Brain microvascular endothelial cell (primary cell): ENCODE results near the gene ANXA3.

ENCODE experiments used
- DNase-seq: peaks from one replicate; pipeline ENCODE4 v3.0.0-alpha.2; 2020
- H3K27ac ChIP-seq: fragments of 250-450 bp; sonication (Bioruptor Pico); 2 replicates; pipeline ENCODE4 v1.5.1; 2020; ENCODE audit warnings: mild to moderate bottlenecking, moderate library complexity
- H3K27me3 ChIP-seq: fragments of 250-450 bp; sonication (Bioruptor Pico); replicated peaks from 2 replicates; pipeline ENCODE4 v1.5.1; 2020; ENCODE audit warnings: mild to moderate bottlenecking
- H3K36me3 ChIP-seq: fragments of 250-450 bp; sonication (Bioruptor Pico); replicated peaks from 2 replicates; pipeline ENCODE4 v1.5.1; 2020; ENCODE audit warnings: mild to moderate bottlenecking
- H3K4me3 ChIP-seq: 2 replicates; pipeline ENCODE4 v1.5.1; 2011; ENCODE audit warnings: low read depth, mild to moderate bottlenecking, control low read depth, low read length, moderate library complexity
- CTCF ChIP-seq: IDR thresholded peaks from 2 replicates; pipeline ENCODE4 v1.5.1; 2011; ENCODE audit warnings: low read depth, mild to moderate bottlenecking, moderate library complexity, low read length, control low read depth, inconsistent platforms; ENCODE audit errors: missing control alignments
- in situ Hi-C: cut with HindIII; loops from 2 replicates; pipeline ENCODE4 v1.10.0; 2017; ENCODE audit warnings: low sequenced_read_pairs, low pct_ligation_motif_present

Gene ANXA3

GRCh38 chr4:78570117-78570516 lies 18.5 kb downstream of the ANXA3 start:
- no peak for DNase-seq
- H3K27me3 ChIP-seq, result no peaks in the 10 kb centered on the region
- TF ChIP-seq CTCF, result no peak
- peak overlapping the region; percentile 48 for H3K27ac ChIP-seq
- in situ Hi-C loops, result no loop called here
- H3K4me3 ChIP-seq, result no peak overlapping the region
- no peaks in the 10 kb centered on the region for H3K36me3 ChIP-seq

DNA sequence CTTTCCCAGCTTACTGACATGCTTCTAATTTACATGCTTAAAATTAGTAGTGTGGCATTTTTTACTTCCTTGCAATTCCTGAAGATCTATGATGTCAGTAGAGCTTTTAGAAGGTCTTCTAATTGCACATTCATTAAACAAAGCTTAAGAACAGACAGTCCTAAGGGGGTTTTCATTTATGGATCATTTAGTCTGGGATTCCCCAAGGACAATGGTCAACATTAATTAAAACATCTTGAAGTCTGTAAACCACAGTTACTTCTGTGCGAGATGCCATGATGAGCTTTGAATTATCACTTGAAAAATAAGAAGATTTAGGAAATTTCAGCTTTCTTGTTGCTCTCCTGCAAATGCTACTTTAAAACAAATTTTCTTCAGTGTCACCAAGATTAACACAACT lies 20.2 kb downstream of the ANXA3 start:
- no peak overlapping the region for H3K27ac ChIP-seq
- H3K36me3 ChIP-seq, result no peaks in the 10 kb centered on the region
- no peak for DNase-seq
- no peaks in the 10 kb centered on the region for H3K27me3 ChIP-seq
- no peak overlapping the region for H3K4me3 ChIP-seq
- TF ChIP-seq CTCF, result no peak
- in situ Hi-C loops, result no loop called here

DNA sequence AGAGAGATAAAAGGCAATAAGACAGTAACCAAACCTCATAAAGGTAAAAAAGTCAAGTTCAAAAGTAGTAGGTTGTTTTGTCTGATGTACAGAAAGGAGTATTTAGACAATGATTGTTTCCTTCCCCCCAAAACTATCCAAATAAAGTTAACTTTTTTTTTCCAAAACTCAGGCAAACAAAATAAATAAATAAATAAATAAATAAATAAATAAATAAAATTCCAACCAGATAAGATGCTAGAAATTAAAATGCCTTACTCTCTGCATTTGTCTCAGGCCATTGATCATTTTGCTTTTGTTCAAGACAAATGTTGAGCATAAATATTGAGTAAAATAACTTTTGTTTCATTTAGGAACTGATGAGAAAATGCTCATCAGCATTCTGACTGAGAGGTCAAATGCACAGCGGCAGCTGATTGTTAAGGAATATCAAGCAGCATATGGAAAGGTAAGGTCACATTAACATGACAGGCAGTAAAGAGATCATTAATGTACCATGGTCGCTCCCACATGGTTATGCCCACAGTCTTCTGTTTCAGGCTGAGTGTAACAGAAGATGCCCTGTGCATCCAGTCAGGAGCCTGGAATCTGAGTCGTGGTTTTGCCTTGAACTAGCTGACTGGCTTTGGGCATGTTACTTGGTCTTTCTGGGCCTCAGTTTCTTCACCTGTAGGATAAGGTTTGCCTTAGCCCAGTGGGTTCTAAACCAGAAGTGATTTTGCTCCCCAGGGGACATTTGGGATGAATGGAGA lies 27.3 kb downstream of the ANXA3 start:
- Histone ChIP-seq H3K36me3 (no peaks in the 10 kb centered on the region), H3K4me3 (no peak overlapping the region), H3K27me3 (no peaks in the 10 kb centered on the region), H3K27ac (no peak overlapping the region)
- TF ChIP-seq CTCF, result no peak
- DNase-seq, result no peak
- in situ Hi-C loops, result no loop called here

- no peaks in the 10 kb centered on the region for H3K27me3 ChIP-seq
- no peaks in the 10 kb centered on the region for H3K36me3 ChIP-seq
- no peak overlapping the region for H3K27ac ChIP-seq
- H3K4me3 ChIP-seq, result no peak overlapping the region
- in situ Hi-C loops, result no loop called here
- TF ChIP-seq CTCF, result no peak
- DNase-seq, result no peak
Measured at GRCh38 chr4:78581618-78582017, 30.0 kb downstream of the ANXA3 start.

- no peaks in the 10 kb centered on the region for H3K36me3 ChIP-seq
- no peaks in the 10 kb centered on the region for H3K27me3 ChIP-seq
- no peak for DNase-seq
- H3K4me3 ChIP-seq, result no peak overlapping the region
- no peak for TF ChIP-seq CTCF
- no peak overlapping the region for H3K27ac ChIP-seq
- in situ Hi-C loops, result no loop called here
Measured at GRCh38 chr4:78584863-78585547, 33.4 kb downstream of the ANXA3 start.
